OCI-LY7 (cell line): ENCODE results near the gene KCND3. TPM values are rescaled to one million over a fixed set of nuclear protein-coding genes. Genes with fewer than 3 reads are reported as not detected.

Experiments
- BruUV-seq: library from RNA; stranded (reverse); fragments of 400-500 nt; replicated peaks from 2 replicates; lab custom pipeline; 2021; lab: Mats Ljungman, UMichigan
- CTCF ChIA-PET: fragments of 300-600 bp; sonication (Branson Sonifier 250); formaldehyde crosslinking; loops from one replicate; lab custom pipeline; 2022; ENCODE audit warnings: antibody characterized with exemption; ENCODE audit not compliant: unreplicated experiment; lab: Charles Lee
- POLR2A ChIA-PET: fragments of 300-600 bp; sonication (Branson Sonifier 250); formaldehyde crosslinking; loops from one replicate; lab custom pipeline; 2022; ENCODE audit warnings: antibody characterized with exemption; lab: Charles Lee
- DNase-seq: peaks from one replicate; pipeline ENCODE4 v3.0.0-alpha.2; 2015; ENCODE audit warnings: low spot score
- H2AFZ ChIP-seq: fragments of 200-600 bp; sonication (generic), shearing (Covaris generic); 2 replicates; pipeline ENCODE4 v1.6.1; 2014; ENCODE audit warnings: mild to moderate bottlenecking, antibody characterized with exemption, low read length, moderate library complexity
- H3K27ac ChIP-seq: fragments of 200-600 bp; sonication (generic); 2 replicates; pipeline ENCODE4 v1.5.1; 2014; ENCODE audit warnings: mixed run types, low read depth, mild to moderate bottlenecking, moderate library complexity, low read length, inconsistent platforms; ENCODE audit not compliant: poor library complexity, severe bottlenecking
- H3K36me3 ChIP-seq: fragments of 200-600 bp; sonication (generic); 2 replicates; pipeline ENCODE4 v1.6.1; 2014; ENCODE audit warnings: mild to moderate bottlenecking, antibody characterized with exemption, low read length, moderate library complexity, mixed read lengths; ENCODE audit not compliant: insufficient read depth
- H3K4me1 ChIP-seq: fragments of 200-600 bp; sonication (generic); 2 replicates; pipeline ENCODE4 v1.5.1; 2014; ENCODE audit warnings: mild to moderate bottlenecking, low read length; ENCODE audit not compliant: insufficient read depth, poor library complexity, severe bottlenecking
- H3K4me2 ChIP-seq: fragments of 200-600 bp; sonication (generic); 2 replicates; pipeline ENCODE4 v1.6.1; 2014; ENCODE audit warnings: mild to moderate bottlenecking, low read length
- H3K4me3 ChIP-seq: fragments of 200-600 bp; sonication (generic); 2 replicates; pipeline ENCODE4 v1.5.1; 2014; ENCODE audit warnings: mild to moderate bottlenecking, low read depth, low read length; ENCODE audit not compliant: poor library complexity, severe bottlenecking
- H3K79me2 ChIP-seq: fragments of 200-600 bp; sonication (generic); 2 replicates; pipeline ENCODE4 v1.6.1; 2016; ENCODE audit warnings: low read depth, mild to moderate bottlenecking, low read length, moderate library complexity, mixed read lengths; ENCODE audit not compliant: insufficient read depth
- H3K9me2 ChIP-seq: fragments of 200-600 bp; sonication (generic); 2 replicates; pipeline ENCODE4 v1.6.1; 2016; ENCODE audit warnings: mild to moderate bottlenecking, low read length, mixed read lengths; ENCODE audit not compliant: insufficient read depth
- H3K9me3 ChIP-seq: fragments of 200-600 bp; sonication (generic); 2 replicates; pipeline ENCODE4 v1.6.1; 2014; ENCODE audit warnings: mild to moderate bottlenecking, mixed run types, low read length, mixed read lengths
- H4K20me1 ChIP-seq: fragments of 200-600 bp; sonication (generic); 2 replicates; pipeline ENCODE4 v1.6.1; 2014; ENCODE audit warnings: mild to moderate bottlenecking, antibody characterized with exemption, low read length, moderate library complexity, mixed read lengths; ENCODE audit not compliant: insufficient read depth
- EZH2phosphoT487 ChIP-seq: fragments of 200-600 bp; sonication (generic); IDR thresholded peaks from 2 replicates; pipeline ENCODE4 v1.6.1; 2018; ENCODE audit warnings: low read depth, borderline replicate concordance, mild to moderate bottlenecking, mixed run types, antibody characterized with exemption, low read length, moderate library complexity, mixed read lengths
- intact Hi-C: fragments of 100-400 bp; cut with micrococcal nuclease; formaldehyde crosslinking; loops from one replicate; pipeline ENCODE4 v1.10.0; 2022; ENCODE audit not compliant: unreplicated experiment
- total RNA-seq, 2 experiments: library from RNA; depleted of rRNA in 1 of 2; stranded (reverse); fragments of >200 nt in 1 of 2; shearing (Covaris generic) in 1 of 2; gene quantifications; 2 replicates each; pipeline ENCODE4 v1.2.3, GENCODE V29; 2014 to 2022
- TF ChIP-seq, protein P1 (sequence below): fragments of 200-600 bp; sonication (generic); conservative IDR thresholded peaks from 2 replicates; pipeline ENCODE4 v1.5.1; 2014; ENCODE audit warnings: mild to moderate bottlenecking, antibody characterized with exemption, low read length, moderate library complexity, mixed read lengths

The KCND3 gene
- total RNA-seq, 2 experiments from 2014 or later, result not detected

DNA sequence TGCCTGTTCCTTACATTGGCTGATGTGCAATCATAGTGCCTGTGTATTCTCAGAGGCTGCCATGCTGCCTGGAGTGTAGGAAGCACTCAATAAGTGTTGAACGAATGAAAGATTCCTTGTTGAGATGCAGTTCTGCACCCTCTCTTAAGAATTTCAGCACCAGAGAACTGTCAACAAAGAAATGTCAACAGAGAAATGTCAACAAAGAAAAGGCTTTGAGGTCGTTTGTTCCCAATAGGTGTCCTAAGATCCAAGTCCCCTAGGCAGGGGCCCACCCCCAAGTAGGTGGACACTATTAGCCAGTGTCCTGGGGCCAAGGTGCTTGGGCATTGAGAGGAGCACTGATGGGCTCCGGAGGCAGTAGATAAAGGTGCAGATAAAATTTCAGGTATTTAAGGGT is 12.6 kb downstream of the KCND3 start:
- Histone ChIP-seq H3K9me2 (no peaks in the 10 kb centered on the region), H3K36me3 (no peaks in the 10 kb centered on the region), H2AFZ (no peak overlapping the region), H3K4me2 (no peak overlapping the region), H3K27ac (no peak overlapping the region), H4K20me1 (no peaks in the 10 kb centered on the region), H3K4me3 (no peak overlapping the region), H3K79me2 (no peaks in the 10 kb centered on the region), H3K9me3 (no peaks in the 10 kb centered on the region), H3K4me1 (no peaks in the 10 kb centered on the region)
- no peak for TF ChIP-seq EZH2phosphoT487
- TF ChIP-seq, protein P1, sequence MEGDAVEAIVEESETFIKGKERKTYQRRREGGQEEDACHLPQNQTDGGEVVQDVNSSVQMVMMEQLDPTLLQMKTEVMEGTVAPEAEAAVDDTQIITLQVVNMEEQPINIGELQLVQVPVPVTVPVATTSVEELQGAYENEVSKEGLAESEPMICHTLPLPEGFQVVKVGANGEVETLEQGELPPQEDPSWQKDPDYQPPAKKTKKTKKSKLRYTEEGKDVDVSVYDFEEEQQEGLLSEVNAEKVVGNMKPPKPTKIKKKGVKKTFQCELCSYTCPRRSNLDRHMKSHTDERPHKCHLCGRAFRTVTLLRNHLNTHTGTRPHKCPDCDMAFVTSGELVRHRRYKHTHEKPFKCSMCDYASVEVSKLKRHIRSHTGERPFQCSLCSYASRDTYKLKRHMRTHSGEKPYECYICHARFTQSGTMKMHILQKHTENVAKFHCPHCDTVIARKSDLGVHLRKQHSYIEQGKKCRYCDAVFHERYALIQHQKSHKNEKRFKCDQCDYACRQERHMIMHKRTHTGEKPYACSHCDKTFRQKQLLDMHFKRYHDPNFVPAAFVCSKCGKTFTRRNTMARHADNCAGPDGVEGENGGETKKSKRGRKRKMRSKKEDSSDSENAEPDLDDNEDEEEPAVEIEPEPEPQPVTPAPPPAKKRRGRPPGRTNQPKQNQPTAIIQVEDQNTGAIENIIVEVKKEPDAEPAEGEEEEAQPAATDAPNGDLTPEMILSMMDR, result no peak
- no peak for DNase-seq
- ChIA-PET POLR2A (no interaction called here), CTCF (no interaction called here)
- intact Hi-C loops, result no loop called here
- no TSS peak for BruUV-seq

GRCh38 chr1:111976332-111976731 is 13.1 kb downstream of the KCND3 start:
- intact Hi-C loops, result no loop called here

DNA sequence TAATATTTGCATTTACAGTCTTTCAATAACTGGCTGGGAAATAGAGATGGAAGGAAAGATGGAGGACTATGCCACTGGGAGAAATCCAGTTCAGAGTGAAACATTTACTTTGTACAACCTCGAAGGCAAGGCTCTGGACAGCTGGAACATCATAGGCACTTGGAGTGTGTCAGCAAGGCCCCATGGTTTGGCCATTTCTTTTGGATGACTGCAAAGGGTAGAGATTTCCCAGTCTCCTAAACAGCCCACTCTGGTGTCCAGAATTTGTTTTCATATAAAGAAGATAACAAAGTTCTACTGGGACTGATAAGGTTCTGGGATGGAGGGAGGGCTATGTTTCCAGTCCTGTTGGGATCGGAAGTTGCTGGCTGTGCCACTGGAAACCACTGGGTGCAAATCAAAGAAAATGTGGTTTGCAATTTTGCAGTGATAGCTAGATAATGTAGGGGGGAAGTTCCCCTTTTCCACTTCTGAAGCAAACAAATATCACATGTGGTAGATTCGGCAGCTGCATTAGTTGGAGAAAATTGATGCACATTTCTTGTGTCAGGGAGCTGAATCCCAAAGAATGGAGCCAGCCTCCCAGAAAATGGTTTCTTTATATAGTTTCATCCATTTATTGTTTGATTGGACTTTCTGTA is 16.2 kb downstream of the KCND3 start:
- Histone ChIP-seq H3K4me3 (no peak overlapping the region), H3K36me3 (no peaks in the 10 kb centered on the region), H4K20me1 (no peaks in the 10 kb centered on the region), H3K27ac (no peak overlapping the region), H3K9me2 (no peaks in the 10 kb centered on the region), H3K4me2 (no peak overlapping the region), H2AFZ (no peak overlapping the region), H3K79me2 (no peaks in the 10 kb centered on the region), H3K4me1 (no peaks in the 10 kb centered on the region), H3K9me3 (no peaks in the 10 kb centered on the region)
- CTCF ChIA-PET, result no interaction called here
- intact Hi-C loops, result no loop called here
- no TSS peak for BruUV-seq
- POLR2A ChIA-PET, result no interaction called here
- DNase-seq, result no peak
- no peak for TF ChIP-seq EZH2phosphoT487
- TF ChIP-seq, protein P1, result no peak

More at GRCh38 chr1:111976332-111976731, 13.1 kb downstream of the KCND3 start:
- no peaks in the 10 kb centered on the region for H3K4me1 ChIP-seq
- H3K4me2 ChIP-seq, result no peak overlapping the region
- CTCF ChIA-PET, result no interaction called here
- no peaks in the 10 kb centered on the region for H3K9me3 ChIP-seq
- DNase-seq, result no peak
- no peak overlapping the region for H3K4me3 ChIP-seq
- H3K36me3 ChIP-seq, result no peaks in the 10 kb centered on the region
- H3K27ac ChIP-seq, result no peak overlapping the region
- no peak overlapping the region for H2AFZ ChIP-seq
- H3K79me2 ChIP-seq, result no peaks in the 10 kb centered on the region
- no peak for TF ChIP-seq EZH2phosphoT487
- TF ChIP-seq, protein P1, result no peak
- POLR2A ChIA-PET, result no interaction called here
- no peaks in the 10 kb centered on the region for H4K20me1 ChIP-seq
- H3K9me2 ChIP-seq, result no peaks in the 10 kb centered on the region
- no TSS peak for BruUV-seq
